Smooth muscle cell (in vitro differentiated cells): ENCODE data around the gene KLF3. TPM values are rescaled to one million over a fixed set of nuclear protein-coding genes. Genes with fewer than 3 reads are reported as not detected.

Source experiments
- DNase-seq: peaks from one replicate; lab custom pipeline; 2025; ENCODE audit not compliant: unreplicated experiment; lab: John Stamatoyannopoulos, UW
- H2AFZ ChIP-seq: fragments of 200-600 bp; sonication (generic); 2 replicates; pipeline ENCODE4 v1.6.0; 2016; ENCODE audit warnings: antibody characterized with exemption, low read depth, mild to moderate bottlenecking
- H3F3A ChIP-seq: fragments of 200-600 bp; sonication (generic); 2 replicates; pipeline ENCODE4 v1.6.0; 2017; ENCODE audit warnings: antibody characterized with exemption, low read depth
- H3K27ac ChIP-seq: fragments of 200-600 bp; sonication (generic); 2 replicates; pipeline ENCODE4 v1.5.1; 2016; ENCODE audit warnings: low read depth, mild to moderate bottlenecking
- H3K27me3 ChIP-seq: fragments of 200-600 bp; sonication (generic); 2 replicates; pipeline ENCODE4 v1.6.1; 2016; ENCODE audit warnings: low read depth, mild to moderate bottlenecking
- H3K36me3 ChIP-seq: fragments of 200-600 bp; sonication (generic); 2 replicates; pipeline ENCODE4 v1.5.1; 2016; ENCODE audit warnings: low read depth
- H3K4me1 ChIP-seq: fragments of 200-600 bp; sonication (generic); 2 replicates; pipeline ENCODE4 v1.5.1; 2016; ENCODE audit warnings: low read depth
- H3K4me2 ChIP-seq: fragments of 200-600 bp; sonication (generic); 2 replicates; pipeline ENCODE4 v1.6.0; 2016; ENCODE audit warnings: mild to moderate bottlenecking
- H3K4me3 ChIP-seq: fragments of 200-600 bp; sonication (generic); 2 replicates; pipeline ENCODE4 v1.5.1; 2016; ENCODE audit warnings: mild to moderate bottlenecking
- H3K79me2 ChIP-seq: fragments of 200-600 bp; sonication (generic); 2 replicates; pipeline ENCODE4 v1.6.0; 2016; ENCODE audit warnings: low read depth, mild to moderate bottlenecking
- H3K9ac ChIP-seq: fragments of 200-600 bp; sonication (generic); 2 replicates; pipeline ENCODE4 v1.6.0; 2016; ENCODE audit warnings: low read depth
- H3K9me3 ChIP-seq: fragments of 200-600 bp; sonication (generic); replicated peaks from 2 replicates; pipeline ENCODE4 v1.5.1; 2016; ENCODE audit warnings: low read depth
- H4K20me1 ChIP-seq: fragments of 200-600 bp; sonication (generic); 2 replicates; pipeline ENCODE4 v1.6.0; 2016; ENCODE audit warnings: low read depth
- WGBS: methylation state at CpG from one replicate; pipeline ENCODE4 v1.1.7; 2016; ENCODE audit warnings: low lambda C conversion rate; 5-methylcytosine and 5-hydroxymethylcytosine counted together
- polyA plus RNA-seq: library from polyadenylated mRNA; unstranded; fragments of >200 nt; fragmentation: Nextera tagmentation; extraction: Ambion mirVana; gene quantifications from 2 replicates; pipeline ENCODE4 v1.2.1, GENCODE V29; 2016
- total RNA-seq: library from RNA; depleted of rRNA; stranded (reverse); fragments of >200 nt; gene quantifications from 2 replicates; pipeline ENCODE4 v1.2.3, GENCODE V29; 2014
- TF ChIP-seq, protein P1 (sequence below): fragments of 200-600 bp; sonication (generic); IDR thresholded peaks from 2 replicates; pipeline ENCODE4 v1.5.1; 2017; ENCODE audit warnings: borderline replicate concordance, mild to moderate bottlenecking, antibody characterized with exemption; ENCODE audit not compliant: insufficient read depth, poor library complexity, severe bottlenecking

The KLF3 gene
- total and polyA plus RNA-seq, 2 experiments from 2014 or later = 26.0 to 37.5 TPM

DNA sequence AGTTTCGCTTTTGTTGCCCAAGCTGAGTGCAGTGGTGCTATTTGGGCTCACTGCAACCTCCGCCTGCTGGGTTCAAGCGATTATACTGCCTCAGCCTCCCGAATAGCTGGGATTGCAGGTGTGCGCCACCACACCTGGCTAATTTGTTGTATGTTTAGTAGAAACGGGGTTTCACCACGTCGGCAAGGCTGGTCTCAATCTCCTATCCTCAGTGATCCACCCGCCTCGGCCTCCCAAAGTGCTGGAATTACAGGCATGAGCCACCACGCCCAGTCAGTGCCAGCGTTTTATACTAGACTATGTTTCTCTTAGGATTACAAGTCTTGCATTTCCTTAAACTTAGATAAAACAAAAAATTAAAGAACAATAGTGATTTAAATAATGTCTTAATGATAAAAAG is 13.0 kb downstream of the KLF3 start:
- H3F3A ChIP-seq = peaks cover 25% of the 10 kb centered on the region
- peaks cover 47% of the 10 kb centered on the region for H3K4me1 ChIP-seq
- H3K27me3 ChIP-seq = no peaks in the 10 kb centered on the region
- H3K4me2 ChIP-seq = peak overlapping the region; percentile 20
- no peaks in the 10 kb centered on the region for H3K9me3 ChIP-seq
- H3K36me3 ChIP-seq = peaks cover 4% of the 10 kb centered on the region
- 92% methylated on average over 12 of the region's 12 CpGs for WGBS
- no peak overlapping the region for H3K9ac ChIP-seq
- H2AFZ ChIP-seq = no peak overlapping the region
- H4K20me1 ChIP-seq = peaks cover 100% of the 10 kb centered on the region
- TF ChIP-seq, protein P1, sequence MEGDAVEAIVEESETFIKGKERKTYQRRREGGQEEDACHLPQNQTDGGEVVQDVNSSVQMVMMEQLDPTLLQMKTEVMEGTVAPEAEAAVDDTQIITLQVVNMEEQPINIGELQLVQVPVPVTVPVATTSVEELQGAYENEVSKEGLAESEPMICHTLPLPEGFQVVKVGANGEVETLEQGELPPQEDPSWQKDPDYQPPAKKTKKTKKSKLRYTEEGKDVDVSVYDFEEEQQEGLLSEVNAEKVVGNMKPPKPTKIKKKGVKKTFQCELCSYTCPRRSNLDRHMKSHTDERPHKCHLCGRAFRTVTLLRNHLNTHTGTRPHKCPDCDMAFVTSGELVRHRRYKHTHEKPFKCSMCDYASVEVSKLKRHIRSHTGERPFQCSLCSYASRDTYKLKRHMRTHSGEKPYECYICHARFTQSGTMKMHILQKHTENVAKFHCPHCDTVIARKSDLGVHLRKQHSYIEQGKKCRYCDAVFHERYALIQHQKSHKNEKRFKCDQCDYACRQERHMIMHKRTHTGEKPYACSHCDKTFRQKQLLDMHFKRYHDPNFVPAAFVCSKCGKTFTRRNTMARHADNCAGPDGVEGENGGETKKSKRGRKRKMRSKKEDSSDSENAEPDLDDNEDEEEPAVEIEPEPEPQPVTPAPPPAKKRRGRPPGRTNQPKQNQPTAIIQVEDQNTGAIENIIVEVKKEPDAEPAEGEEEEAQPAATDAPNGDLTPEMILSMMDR = no peak
- no peak for DNase-seq
- peaks cover 83% of the 10 kb centered on the region for H3K79me2 ChIP-seq
- H3K27ac ChIP-seq = peak overlapping the region; percentile 40
- no peak overlapping the region for H3K4me3 ChIP-seq

DNA sequence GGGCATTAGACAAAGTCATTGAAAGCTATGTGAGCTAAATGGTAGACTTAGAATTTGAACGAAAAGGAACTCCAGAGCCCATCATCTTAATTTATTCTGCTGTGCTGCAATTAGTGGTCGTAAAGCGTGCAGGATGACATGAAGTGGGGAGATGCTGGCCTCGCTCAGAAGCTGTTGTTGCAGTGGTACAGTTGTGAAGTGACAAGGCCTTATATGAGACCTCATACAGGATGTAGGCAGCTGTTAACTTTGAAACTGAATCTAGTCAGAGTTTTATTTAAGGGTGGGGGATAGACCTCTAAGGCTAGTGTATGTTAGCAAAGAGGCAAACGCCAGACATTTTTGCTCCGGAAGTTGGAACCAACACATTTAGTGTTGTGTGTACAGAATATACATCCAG is 13.4 kb downstream of the KLF3 start:
- H3K4me3 ChIP-seq = no peak overlapping the region
- H3K9me3 ChIP-seq = no peaks in the 10 kb centered on the region
- peak overlapping the region; percentile 20 for H3K4me2 ChIP-seq
- H4K20me1 ChIP-seq = peaks cover 100% of the 10 kb centered on the region
- peak overlapping the region; percentile 40 for H3K27ac ChIP-seq
- WGBS = 78% methylated on average over 6 of the region's 6 CpGs
- TF ChIP-seq, protein P1 = no peak
- no peak overlapping the region for H2AFZ ChIP-seq
- H3K79me2 ChIP-seq = peaks cover 82% of the 10 kb centered on the region
- H3K27me3 ChIP-seq = no peaks in the 10 kb centered on the region
- peaks cover 22% of the 10 kb centered on the region for H3F3A ChIP-seq
- no peak for DNase-seq
- H3K36me3 ChIP-seq = peaks cover 4% of the 10 kb centered on the region
- H3K9ac ChIP-seq = no peak overlapping the region
- H3K4me1 ChIP-seq = peaks cover 43% of the 10 kb centered on the region

DNA sequence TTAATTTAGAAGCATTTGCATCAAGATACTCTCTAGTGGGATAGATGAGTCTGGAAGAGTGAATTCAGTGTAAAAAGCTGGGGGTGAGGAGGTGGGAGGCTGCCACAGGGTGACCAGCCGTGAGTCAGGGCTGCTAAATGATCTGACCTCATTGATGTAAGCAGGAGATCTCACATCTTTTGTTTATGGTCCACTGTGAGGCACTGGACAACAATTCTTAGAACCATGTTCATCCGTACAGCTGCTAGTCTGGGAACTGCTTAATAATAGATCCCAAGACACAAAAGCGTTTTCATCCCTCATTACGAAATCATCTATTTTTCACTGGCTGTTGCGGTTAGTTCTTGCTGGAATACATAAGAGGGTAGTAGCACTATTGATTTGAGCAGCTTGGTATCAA is 14.1 kb downstream of the KLF3 start:
- no peak overlapping the region for H2AFZ ChIP-seq
- H3K79me2 ChIP-seq = peaks cover 87% of the 10 kb centered on the region
- peaks cover 4% of the 10 kb centered on the region for H3K36me3 ChIP-seq
- no peak overlapping the region for H3K4me3 ChIP-seq
- H3K9ac ChIP-seq = no peak overlapping the region
- peaks cover 36% of the 10 kb centered on the region for H3K4me1 ChIP-seq
- peaks cover 23% of the 10 kb centered on the region for H3F3A ChIP-seq
- no peaks in the 10 kb centered on the region for H3K9me3 ChIP-seq
- H4K20me1 ChIP-seq = peaks cover 100% of the 10 kb centered on the region
- TF ChIP-seq, protein P1 = no peak
- WGBS = 50% methylated on average over 5 of the region's 5 CpGs
- peak overlapping the region; percentile 40 for H3K27ac ChIP-seq
- no peaks in the 10 kb centered on the region for H3K27me3 ChIP-seq
- DNase-seq = no peak
- peak overlapping the region; percentile 20 for H3K4me2 ChIP-seq

DNA sequence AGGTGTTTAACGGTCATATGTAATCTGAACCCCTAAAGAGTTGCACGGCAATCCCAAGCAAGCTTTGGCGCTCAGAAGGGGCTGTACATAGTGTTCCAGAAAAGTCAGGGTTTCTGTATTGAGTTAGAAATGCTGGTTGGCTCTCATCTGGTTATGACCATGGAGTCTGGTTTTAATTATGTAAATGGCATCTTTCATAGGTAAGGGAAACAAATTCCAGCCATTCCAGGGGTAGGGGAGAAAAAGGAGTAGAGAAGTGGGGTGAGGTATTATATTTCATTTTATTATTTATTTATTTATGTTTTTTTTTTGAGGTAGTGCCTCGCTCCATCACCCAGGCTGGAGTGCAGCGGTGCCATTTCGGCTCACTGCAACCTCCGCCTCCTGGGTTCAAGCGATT is 15.9 kb downstream of the KLF3 start:
- Histone ChIP-seq H3F3A (peaks cover 28% of the 10 kb centered on the region), H3K4me2 (no peak overlapping the region), H3K9me3 (no peaks in the 10 kb centered on the region), H3K79me2 (peaks cover 88% of the 10 kb centered on the region), H3K4me3 (no peak overlapping the region), H3K27me3 (no peaks in the 10 kb centered on the region), H2AFZ (no peak overlapping the region), H3K36me3 (peaks cover 4% of the 10 kb centered on the region), H3K4me1 (peaks cover 18% of the 10 kb centered on the region), H3K9ac (no peak overlapping the region), H4K20me1 (peaks cover 100% of the 10 kb centered on the region), H3K27ac (no peak overlapping the region)
- 98% methylated on average over 8 of the region's 8 CpGs for WGBS
- TF ChIP-seq, protein P1 = no peak
- DNase-seq = no peak
